Left ventricle myocardium inferior (tissue), 1 donor: ENCODE measurements around the gene RPH3AL. TPM values are rescaled to one million over a fixed set of nuclear protein-coding genes. Genes with fewer than 3 reads are reported as not detected.

Experiments used
- DNase-seq: peaks from one replicate; pipeline ENCODE4 v3.0.0-alpha.2; 2020
- H3K27ac ChIP-seq: fragments of 200-600 bp; replicated peaks from 2 replicates; pipeline ENCODE4 v1.8.0; 2021
- H3K27me3 ChIP-seq: fragments of 200-600 bp; 2 replicates; pipeline ENCODE4 v1.8.0; 2021; ENCODE audit warnings: low read depth
- H3K36me3 ChIP-seq: fragments of 200-600 bp; 2 replicates; pipeline ENCODE4 v1.8.0; 2021
- H3K4me1 ChIP-seq: fragments of 200-600 bp; 2 replicates; pipeline ENCODE4 v1.8.0; 2021
- H3K4me3 ChIP-seq: fragments of 200-600 bp; 2 replicates; pipeline ENCODE4 v1.8.0; 2021; ENCODE audit warnings: mild to moderate bottlenecking, moderate library complexity
- H3K9me3 ChIP-seq: fragments of 200-600 bp; replicated peaks from 2 replicates; pipeline ENCODE4 v1.8.0; 2021
- CTCF ChIP-seq: fragments of 200-600 bp; IDR thresholded peaks from 2 replicates; pipeline ENCODE4 v1.8.0; 2021; ENCODE audit warnings: antibody characterized with exemption, mild to moderate bottlenecking, borderline replicate concordance
- intact Hi-C: fragments of 100-400 bp; cut with micrococcal nuclease; formaldehyde crosslinking; loops from one replicate; pipeline ENCODE4 v1.11.0; 2022
- total RNA-seq: library from RNA; stranded (reverse); fragmentation: NEBNext Ultra II Directional; extraction: Animal tissue kit (Norgen Biotek cat#: 25700); gene quantifications from one replicate; pipeline ENCODE4 v1.2.1, GENCODE V29; 2021
- donor health status: DM: no; HTN: yes; CAD: no; lungs with severe emphysema.

RPH3AL gene
- total RNA-seq, 1 donor from 2014 or later, result 4.0 TPM

GRCh38 chr17:351875-352420 lies 659 bp downstream of the RPH3AL start:
- H3K4me1 ChIP-seq, result peaks cover 64% of the 10 kb centered on the region
- no peak for TF ChIP-seq CTCF
- H3K27me3 ChIP-seq, result no peaks in the 10 kb centered on the region
- H3K27ac ChIP-seq, result peak overlapping the region; percentile 91
- peak overlapping the region; percentile 12 for H3K4me3 ChIP-seq
- intact Hi-C loops, result no loop called here
- no peaks in the 10 kb centered on the region for H3K36me3 ChIP-seq
- H3K9me3 ChIP-seq, result no peaks in the 10 kb centered on the region
- no peak for DNase-seq

- intact Hi-C loops, result no loop called here
- no peak for DNase-seq
- H3K27ac ChIP-seq, result peak overlapping the region; percentile 91
- no peaks in the 10 kb centered on the region for H3K9me3 ChIP-seq
- peaks cover 64% of the 10 kb centered on the region for H3K4me1 ChIP-seq
- no peak overlapping the region for H3K4me3 ChIP-seq
- no peaks in the 10 kb centered on the region for H3K27me3 ChIP-seq
- no peaks in the 10 kb centered on the region for H3K36me3 ChIP-seq
- no peak for TF ChIP-seq CTCF
Measured at GRCh38 chr17:351449-351738, 1.2 kb downstream of the RPH3AL start.

GRCh38 chr17:350706-351448 lies 1.7 kb downstream of the RPH3AL start:
- no peaks in the 10 kb centered on the region for H3K27me3 ChIP-seq
- intact Hi-C loops, result no loop called here
- peaks cover 64% of the 10 kb centered on the region for H3K4me1 ChIP-seq

GRCh38 chr17:349666-350065 lies 2.9 kb downstream of the RPH3AL start:
- no peaks in the 10 kb centered on the region for H3K9me3 ChIP-seq
- no peaks in the 10 kb centered on the region for H3K36me3 ChIP-seq
- H3K4me3 ChIP-seq, result no peak overlapping the region
- H3K27me3 ChIP-seq, result no peaks in the 10 kb centered on the region
- no peak for TF ChIP-seq CTCF
- H3K27ac ChIP-seq, result peak overlapping the region; percentile 91
- no peak for DNase-seq
- intact Hi-C loops, result no loop called here
- H3K4me1 ChIP-seq, result peaks cover 64% of the 10 kb centered on the region

More at GRCh38 chr17:350706-351448, 1.7 kb downstream of the RPH3AL start:
- no peak for TF ChIP-seq CTCF
- Histone ChIP-seq H3K27ac (peak overlapping the region; percentile 91), H3K36me3 (no peaks in the 10 kb centered on the region), H3K4me3 (no peak overlapping the region), H3K9me3 (no peaks in the 10 kb centered on the region)
- peak; percentile 83 for DNase-seq

GRCh38 chr17:348692-349425 lies 3.7 kb downstream of the RPH3AL start:
- peak overlapping the region; percentile 91 for H3K27ac ChIP-seq
- peaks cover 63% of the 10 kb centered on the region for H3K4me1 ChIP-seq
- no peaks in the 10 kb centered on the region for H3K9me3 ChIP-seq
- no peaks in the 10 kb centered on the region for H3K36me3 ChIP-seq
- no peak for TF ChIP-seq CTCF
- no peak overlapping the region for H3K4me3 ChIP-seq
- no peaks in the 10 kb centered on the region for H3K27me3 ChIP-seq
- DNase-seq, result peak; percentile 49
- intact Hi-C loops, result no loop called here
